HL-60 (cell line): Measurements from ENCODE around the gene TEX48.

Experiments
- DNase-seq, 2 experiments: peaks; one replicate each; pipeline ENCODE4 v3.0.0-alpha.2; 2010 to 2020; ENCODE audit warnings: low read depth in 1 of 2, low spot score in 1 of 2
- H3K27ac ChIP-seq: fragments of 250-450 bp; sonication (Bioruptor Pico); replicated peaks from 2 replicates; pipeline ENCODE4 v1.5.1; 2020; ENCODE audit warnings: mild to moderate bottlenecking, moderate library complexity
- H3K27me3 ChIP-seq: fragments of 250-450 bp; sonication (Bioruptor Pico); 2 replicates; pipeline ENCODE4 v1.5.1; 2021; ENCODE audit warnings: mild to moderate bottlenecking, moderate library complexity; ENCODE audit not compliant: insufficient read depth, poor library complexity, severe bottlenecking
- H3K4me3 ChIP-seq: replicated peaks from 2 replicates; pipeline ENCODE4 v1.5.1; 2011; ENCODE audit warnings: mild to moderate bottlenecking, control low read depth, low read length; ENCODE audit not compliant: insufficient read depth
- GABPA ChIP-seq: IDR thresholded peaks from 2 replicates; pipeline ENCODE4 v1.6.1; 2012; ENCODE audit warnings: low read depth
- POLR2AphosphoS5 ChIP-seq: IDR thresholded peaks from 2 replicates; pipeline ENCODE4 v1.6.1; 2012; ENCODE audit warnings: low read depth
- SPI1 ChIP-seq: IDR thresholded peaks from 2 replicates; pipeline ENCODE4 v1.6.1; 2012; ENCODE audit warnings: low read depth, mild to moderate bottlenecking, borderline replicate concordance
- TF ChIP-seq, protein P1 (sequence below): IDR thresholded peaks from one replicate; pipeline ENCODE4 v1.5.1; 2011; ENCODE audit warnings: low read length, control low read depth, inconsistent platforms; ENCODE audit not compliant: insufficient read depth
- TF ChIP-seq, protein P2 (sequence below): IDR thresholded peaks from 2 replicates; pipeline ENCODE4 v1.6.1; 2012; ENCODE audit warnings: low read depth; ENCODE audit not compliant: insufficient replicate concordance

The TEX48 gene

DNA sequence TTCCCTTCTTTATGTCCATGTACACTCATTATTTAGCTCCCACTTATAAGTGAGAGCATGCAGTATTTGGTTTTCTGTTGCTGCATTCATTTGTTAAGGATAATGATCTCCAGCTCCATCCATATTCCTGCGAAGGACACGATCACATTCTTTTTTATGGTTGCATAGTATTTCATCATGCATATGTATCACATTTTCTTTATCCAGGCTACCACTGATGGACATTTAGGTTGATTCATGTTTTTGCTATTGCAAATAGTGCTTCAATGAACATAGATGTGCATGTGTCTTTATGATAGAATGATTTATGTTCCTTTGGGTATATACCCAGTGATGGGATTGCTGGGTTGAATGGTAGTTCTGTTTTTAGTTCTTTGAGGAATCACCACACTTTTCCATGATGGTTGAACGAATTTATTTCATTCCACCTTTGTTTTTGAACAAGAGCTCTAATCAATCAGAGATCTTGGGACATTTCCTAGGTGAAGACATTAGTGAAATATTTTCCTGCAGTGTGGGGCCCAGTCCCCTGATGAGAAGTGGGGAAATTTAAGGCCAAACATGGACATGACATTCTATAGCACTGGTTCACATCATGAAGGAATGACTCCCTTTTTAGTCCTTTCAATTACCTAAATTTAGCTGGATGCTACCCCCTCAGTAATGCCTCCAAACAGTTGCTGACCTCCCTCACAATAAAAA is 7.1 kb upstream of the TEX48 start:
- TF ChIP-seq POLR2AphosphoS5 (no peak), SPI1 (no peak), GABPA (no peak)
- TF ChIP-seq, protein P1, sequence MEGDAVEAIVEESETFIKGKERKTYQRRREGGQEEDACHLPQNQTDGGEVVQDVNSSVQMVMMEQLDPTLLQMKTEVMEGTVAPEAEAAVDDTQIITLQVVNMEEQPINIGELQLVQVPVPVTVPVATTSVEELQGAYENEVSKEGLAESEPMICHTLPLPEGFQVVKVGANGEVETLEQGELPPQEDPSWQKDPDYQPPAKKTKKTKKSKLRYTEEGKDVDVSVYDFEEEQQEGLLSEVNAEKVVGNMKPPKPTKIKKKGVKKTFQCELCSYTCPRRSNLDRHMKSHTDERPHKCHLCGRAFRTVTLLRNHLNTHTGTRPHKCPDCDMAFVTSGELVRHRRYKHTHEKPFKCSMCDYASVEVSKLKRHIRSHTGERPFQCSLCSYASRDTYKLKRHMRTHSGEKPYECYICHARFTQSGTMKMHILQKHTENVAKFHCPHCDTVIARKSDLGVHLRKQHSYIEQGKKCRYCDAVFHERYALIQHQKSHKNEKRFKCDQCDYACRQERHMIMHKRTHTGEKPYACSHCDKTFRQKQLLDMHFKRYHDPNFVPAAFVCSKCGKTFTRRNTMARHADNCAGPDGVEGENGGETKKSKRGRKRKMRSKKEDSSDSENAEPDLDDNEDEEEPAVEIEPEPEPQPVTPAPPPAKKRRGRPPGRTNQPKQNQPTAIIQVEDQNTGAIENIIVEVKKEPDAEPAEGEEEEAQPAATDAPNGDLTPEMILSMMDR = no peak
- TF ChIP-seq, protein P2, sequence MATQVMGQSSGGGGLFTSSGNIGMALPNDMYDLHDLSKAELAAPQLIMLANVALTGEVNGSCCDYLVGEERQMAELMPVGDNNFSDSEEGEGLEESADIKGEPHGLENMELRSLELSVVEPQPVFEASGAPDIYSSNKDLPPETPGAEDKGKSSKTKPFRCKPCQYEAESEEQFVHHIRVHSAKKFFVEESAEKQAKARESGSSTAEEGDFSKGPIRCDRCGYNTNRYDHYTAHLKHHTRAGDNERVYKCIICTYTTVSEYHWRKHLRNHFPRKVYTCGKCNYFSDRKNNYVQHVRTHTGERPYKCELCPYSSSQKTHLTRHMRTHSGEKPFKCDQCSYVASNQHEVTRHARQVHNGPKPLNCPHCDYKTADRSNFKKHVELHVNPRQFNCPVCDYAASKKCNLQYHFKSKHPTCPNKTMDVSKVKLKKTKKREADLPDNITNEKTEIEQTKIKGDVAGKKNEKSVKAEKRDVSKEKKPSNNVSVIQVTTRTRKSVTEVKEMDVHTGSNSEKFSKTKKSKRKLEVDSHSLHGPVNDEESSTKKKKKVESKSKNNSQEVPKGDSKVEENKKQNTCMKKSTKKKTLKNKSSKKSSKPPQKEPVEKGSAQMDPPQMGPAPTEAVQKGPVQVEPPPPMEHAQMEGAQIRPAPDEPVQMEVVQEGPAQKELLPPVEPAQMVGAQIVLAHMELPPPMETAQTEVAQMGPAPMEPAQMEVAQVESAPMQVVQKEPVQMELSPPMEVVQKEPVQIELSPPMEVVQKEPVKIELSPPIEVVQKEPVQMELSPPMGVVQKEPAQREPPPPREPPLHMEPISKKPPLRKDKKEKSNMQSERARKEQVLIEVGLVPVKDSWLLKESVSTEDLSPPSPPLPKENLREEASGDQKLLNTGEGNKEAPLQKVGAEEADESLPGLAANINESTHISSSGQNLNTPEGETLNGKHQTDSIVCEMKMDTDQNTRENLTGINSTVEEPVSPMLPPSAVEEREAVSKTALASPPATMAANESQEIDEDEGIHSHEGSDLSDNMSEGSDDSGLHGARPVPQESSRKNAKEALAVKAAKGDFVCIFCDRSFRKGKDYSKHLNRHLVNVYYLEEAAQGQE = no peak
- no peak for DNase-seq
- Histone ChIP-seq H3K27me3 (peaks cover 5% of the 10 kb centered on the region), H3K4me3 (no peak overlapping the region), H3K27ac (no peak overlapping the region)

DNA sequence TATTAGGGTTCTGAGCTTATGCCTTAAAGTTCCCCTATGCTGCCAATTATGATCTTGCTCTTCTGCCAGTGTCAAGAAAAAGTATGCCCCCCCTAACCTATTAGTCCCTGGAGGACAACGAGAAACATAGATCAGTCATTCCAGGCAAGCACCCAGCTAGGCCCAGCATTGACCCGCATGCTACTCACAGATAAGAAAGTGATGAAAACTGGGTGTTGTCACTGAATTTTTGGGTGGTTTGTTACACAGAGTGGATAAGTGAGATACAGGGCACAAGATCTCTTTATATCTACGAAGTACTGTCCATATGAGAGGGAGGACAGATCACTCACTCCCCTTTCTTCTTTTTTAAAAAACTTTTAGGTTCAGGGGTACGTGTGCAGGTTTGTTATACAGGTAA is 6.4 kb upstream of the TEX48 start:
- no peak for DNase-seq
- TF ChIP-seq, protein P1 = no peak
- no peak for TF ChIP-seq GABPA
- no peak for TF ChIP-seq POLR2AphosphoS5
- TF ChIP-seq, protein P2 = no peak
- no peak for TF ChIP-seq SPI1
- no peak overlapping the region for H3K4me3 ChIP-seq
- H3K27me3 ChIP-seq = peaks cover 5% of the 10 kb centered on the region
- H3K27ac ChIP-seq = no peak overlapping the region

DNA sequence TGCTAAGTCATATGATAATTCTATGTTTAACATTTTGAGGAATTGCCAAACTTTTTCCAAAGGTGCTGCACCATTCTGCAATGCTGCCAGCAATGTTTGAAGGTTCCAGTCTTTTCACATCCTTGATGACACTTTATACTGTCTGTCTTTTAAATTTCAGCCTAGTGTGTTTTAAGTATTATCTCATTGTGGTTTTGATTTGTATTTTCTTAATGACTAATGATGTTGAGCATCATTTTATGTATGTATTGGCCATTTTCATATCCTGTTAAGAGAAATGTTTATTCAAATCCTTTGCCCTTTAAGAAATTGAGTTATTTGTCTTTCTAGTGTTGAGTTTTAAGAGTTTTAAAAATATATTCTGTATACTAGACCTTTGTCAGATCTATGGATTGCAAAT is 5.0 kb upstream of the TEX48 start:
- H3K27ac ChIP-seq = no peak overlapping the region
- no peak for TF ChIP-seq GABPA
- TF ChIP-seq SPI1 = no peak
- TF ChIP-seq, protein P2 = no peak
- TF ChIP-seq, protein P1 = no peak
- TF ChIP-seq POLR2AphosphoS5 = no peak
- H3K27me3 ChIP-seq = peaks cover 2% of the 10 kb centered on the region
- DNase-seq = no peak
- H3K4me3 ChIP-seq = no peak overlapping the region
